Medulla oblongata (tissue), 1 donor: ENCODE results near the gene GSDMA.

Source experiments
- DNase-seq: peaks from one replicate; pipeline ENCODE4 v3.0.0-alpha.2; 2015; ENCODE audit errors: extremely low spot score

The GSDMA gene

DNA sequence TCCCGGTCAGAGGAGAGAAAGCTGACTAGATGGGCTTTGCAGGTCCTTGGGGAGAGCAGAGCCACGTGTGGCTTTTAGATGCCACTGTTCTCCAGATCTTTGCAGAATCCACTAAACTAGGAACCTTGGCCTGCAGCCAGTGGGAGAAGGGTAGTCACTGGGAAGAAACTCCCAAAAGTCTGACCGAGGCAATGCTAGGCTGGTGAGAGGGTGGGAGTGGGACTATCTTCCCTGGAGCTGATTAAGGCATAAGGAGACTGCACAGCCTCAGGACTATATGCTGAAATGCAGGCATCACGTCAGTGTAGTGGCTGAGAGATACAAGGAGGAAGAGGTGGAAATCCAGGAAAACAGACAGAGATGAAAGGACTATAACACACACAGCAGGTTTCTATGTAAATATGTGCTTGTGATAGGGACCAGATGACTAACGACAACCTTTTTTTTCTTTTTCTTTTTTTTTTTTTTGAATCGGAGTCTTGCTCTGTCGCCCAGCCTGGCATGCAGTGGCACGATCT lies 2.2 kb upstream of the GSDMA start:
- no peak for DNase-seq

DNA sequence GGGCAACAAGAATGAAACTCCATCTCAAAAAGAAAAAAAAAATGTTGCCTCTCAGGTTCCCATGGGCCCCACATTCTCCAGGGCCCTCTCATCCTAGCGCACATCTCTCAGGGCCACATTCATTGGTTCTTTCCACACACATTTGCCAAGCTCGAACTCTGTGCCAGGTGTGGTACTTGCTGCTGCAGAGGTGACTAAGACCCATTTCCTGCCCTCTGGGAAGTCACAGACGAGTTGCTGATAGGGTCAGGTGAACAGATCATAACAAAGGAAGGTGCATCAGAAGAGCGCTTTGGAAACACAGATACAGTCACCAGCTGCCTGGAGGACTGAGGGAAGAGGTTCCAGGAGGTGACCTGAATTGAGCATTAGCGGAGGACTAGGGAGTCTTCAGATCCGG lies 1.0 kb downstream of the GSDMA start:
- DNase-seq = no peak

- DNase-seq = no peak
These were observed 2.4 kb downstream of the GSDMA start for GRCh38 chr17:39965017-39965699.

DNA sequence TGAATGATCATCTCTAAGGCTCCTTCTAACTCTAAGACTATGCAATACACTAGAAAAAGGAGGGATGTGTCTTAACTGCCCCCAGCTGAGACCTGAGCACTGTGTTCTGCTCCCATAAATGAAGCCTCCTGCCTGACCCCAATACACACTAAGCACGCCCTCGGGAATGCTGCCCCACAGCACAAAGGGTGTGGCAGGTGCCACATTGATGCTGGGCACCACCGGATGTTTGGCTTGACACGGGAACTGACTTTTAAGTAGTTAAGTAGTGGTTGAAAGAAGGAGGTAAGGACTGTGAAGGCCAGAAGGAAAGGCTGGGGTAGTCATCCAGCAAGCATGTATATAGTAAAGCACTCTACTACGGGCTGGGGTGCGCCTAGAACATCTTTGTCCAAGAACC lies 4.0 kb downstream of the GSDMA start:
- DNase-seq = no peak

GRCh38 chr17:39968761-39969160 lies 6.0 kb downstream of the GSDMA start:
- DNase-seq = no peak

DNA sequence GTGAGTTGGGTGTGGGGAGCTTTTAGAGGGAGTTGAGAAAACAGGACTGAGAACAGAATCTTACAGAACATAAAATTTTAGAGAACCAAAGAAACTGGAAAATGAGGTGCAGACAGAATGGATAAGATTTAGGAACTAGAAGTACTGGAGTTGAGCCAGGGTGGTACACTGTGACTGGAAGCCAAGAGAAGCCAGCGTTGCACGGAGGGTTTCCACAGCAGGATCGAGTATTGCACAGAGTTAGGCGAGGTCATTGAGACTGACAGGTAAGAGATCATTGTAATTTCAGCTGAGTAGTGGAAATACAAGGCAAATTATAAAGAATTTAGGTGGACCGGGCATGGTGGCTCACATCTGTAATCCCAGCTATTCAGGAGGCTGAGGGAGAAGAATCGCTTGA lies 6.6 kb downstream of the GSDMA start:
- DNase-seq = peak; percentile 31

- no peak for DNase-seq
These were observed 7.4 kb downstream of the GSDMA start for GRCh38 chr17:39970157-39970692.

DNA sequence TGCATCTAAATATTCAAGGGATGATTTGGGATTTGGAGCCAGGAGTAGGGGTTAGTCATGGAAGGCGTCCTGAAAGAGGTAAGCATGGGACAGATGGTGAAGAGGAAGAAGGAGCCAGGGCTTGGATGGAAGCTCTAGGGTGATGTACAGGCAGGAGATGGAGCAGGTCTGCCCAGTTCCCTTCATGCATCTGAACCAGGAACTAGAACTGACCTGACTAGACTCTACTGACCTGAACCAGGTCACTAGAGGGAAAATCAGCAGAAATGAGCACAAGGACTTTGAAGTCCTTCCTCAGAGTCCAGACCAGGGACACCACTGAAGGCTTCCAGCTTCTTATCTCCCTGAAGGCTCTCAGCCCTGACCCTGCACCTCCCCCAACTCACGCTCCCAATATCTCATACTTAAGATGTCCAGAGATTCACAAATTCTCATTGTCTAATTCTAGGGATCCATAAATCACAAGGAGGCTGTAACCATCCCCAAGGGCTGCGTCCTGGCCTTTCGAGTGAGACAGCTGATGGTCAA lies 8.3 kb downstream of the GSDMA start:
- DNase-seq = no peak

GRCh38 chr17:39972271-39972670 lies 9.5 kb downstream of the GSDMA start:
- DNase-seq = peak; percentile 20

DNA sequence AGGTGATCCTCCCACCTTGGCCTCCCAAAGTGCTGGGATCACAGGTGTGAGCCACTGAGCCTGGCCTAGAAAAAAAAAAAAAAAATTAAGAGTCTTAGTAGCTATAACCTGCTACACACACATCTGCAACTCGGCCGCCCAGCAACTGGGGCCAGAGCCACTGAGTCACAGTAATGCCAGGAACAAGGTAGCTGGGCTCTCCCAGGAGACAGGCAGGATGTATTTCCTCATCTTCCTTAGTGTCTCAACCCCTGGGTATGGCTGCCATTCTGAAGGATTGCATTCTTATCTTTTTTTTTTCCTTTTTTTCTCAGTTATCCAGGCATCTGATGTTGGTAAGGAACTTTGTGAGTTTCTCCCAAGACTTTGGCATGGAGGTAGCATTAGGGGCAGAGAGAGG lies 10.7 kb downstream of the GSDMA start:
- DNase-seq = no peak

- no peak for DNase-seq
These were observed 11.6 kb downstream of the GSDMA start for GRCh38 chr17:39974433-39974832.

- DNase-seq = no peak
These were observed 13.0 kb downstream of the GSDMA start for GRCh38 chr17:39975801-39976200.

GRCh38 chr17:39979016-39979670 lies 16.3 kb downstream of the GSDMA start:
- peak; percentile 7 for DNase-seq

DNA sequence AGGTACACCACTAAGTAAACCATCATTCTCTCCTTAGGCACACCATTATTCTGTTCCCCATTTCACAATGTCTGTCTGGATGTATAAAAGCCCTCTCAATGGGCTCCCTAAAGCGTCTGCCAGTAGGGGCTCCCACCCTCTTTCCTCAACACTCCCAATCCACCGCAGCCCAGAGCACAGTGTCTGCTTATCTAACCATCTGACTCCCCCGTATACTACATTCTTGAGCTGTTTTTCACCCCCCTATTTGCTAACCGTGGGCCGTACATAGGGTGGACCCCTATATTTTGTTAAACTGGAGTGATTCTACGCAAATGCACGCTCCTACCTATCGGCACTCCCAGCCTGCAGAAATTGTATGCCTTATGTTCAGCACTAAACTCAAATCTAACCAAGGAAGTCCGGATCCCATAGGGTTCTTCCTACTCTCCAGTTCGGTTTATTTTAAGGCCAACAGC lies 17.1 kb downstream of the GSDMA start:
- DNase-seq = no peak

DNA sequence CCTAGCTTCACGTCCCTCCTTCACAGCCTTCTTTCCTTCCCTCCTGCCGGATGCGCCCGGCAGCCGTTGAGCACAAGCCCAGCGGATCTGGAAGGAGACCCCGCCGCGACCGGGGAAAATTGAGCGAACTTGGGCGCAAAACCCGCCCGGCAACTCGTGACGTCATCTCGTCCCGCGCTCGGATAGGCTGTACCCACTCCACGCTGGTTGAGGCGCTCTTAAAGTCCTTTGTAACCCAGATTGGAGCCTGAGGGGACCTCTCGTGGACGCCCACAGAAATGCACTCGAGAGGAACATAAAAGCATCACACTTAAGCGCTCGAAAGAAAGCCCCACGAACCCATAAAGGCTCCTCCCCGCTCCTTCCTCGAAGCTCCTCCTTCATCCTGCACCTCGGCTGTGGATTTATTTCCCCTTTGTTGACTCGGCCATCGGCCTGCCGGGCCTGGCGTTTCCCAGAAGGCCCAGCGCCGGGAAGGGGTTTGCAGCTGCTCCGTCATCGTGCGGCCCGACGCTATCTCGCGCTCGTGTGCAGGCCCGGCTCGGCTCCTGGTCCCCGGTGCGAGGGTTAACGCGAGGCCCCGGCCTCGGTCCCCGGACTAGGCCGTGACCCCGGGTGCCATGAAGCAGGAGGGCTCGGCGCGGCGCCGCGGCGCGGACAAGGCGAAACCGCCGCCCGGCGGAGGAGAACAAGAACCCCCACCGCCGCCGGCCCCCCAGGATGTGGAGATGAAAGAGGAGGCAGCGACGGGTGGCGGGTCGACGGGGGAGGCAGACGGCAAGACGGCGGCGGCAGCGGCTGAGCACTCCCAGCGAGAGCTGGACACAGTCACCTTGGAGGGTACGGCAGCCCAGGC lies 17.8 kb downstream of the GSDMA start, which contains the start of gene PSMD3:
PSMD3 (plus strand) TSS at position 457 of the 856 bp plus-strand sequence; CDS start at position 621, 164 bp downstream.
- DNase-seq = peak; percentile 100

GRCh38 chr17:39981207-39981741 lies 18.5 kb downstream of the GSDMA start:
- DNase-seq = peak; percentile 7

GRCh38 chr17:39981766-39982375 lies 19.1 kb downstream of the GSDMA start:
- DNase-seq = peak; percentile 12

- DNase-seq = no peak
These were observed 25.5 kb downstream of the GSDMA start for GRCh38 chr17:39988206-39988810.

DNA sequence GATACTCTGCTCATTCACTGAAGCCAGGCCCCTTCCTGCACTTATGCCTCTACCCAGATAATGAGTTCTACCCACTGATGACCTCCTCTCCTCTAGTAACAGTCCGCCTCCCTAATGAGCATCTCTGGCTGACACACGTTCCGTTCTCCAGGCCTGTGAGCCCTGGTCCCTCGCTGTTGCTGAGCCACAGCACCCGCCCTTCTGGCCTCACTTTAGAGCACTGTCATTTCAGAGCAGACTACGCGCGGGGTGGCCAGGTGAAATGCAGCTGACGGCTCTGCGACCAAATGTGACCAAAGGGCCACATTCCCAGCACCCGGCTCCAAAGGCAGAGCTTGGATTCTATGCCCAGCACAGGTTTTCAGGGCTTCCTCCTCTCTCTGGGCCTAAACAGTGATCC lies 31.6 kb downstream of the GSDMA start:
- DNase-seq = no peak

GRCh38 chr17:39995438-39995837 lies 32.6 kb downstream of the GSDMA start:
- no peak for DNase-seq

DNA sequence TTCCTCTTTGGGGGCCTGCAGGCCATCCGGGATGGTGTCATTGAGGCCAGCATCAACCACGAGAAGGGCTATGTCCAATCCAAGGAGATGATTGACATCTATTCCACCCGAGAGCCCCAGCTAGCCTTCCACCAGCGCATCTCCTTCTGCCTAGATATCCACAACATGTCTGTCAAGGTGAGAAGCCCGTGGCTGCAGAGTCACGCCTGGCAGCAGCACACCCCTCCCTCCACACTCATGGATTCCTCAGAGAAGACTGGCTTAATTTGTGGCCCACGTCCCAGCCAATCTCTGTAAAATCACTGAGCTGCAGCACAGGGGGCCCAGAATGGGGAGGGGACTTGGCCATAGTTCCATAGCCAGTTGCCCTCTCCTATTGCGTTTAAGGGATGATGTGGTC lies 33.4 kb downstream of the GSDMA start:
- no peak for DNase-seq
